Mesodermal cell (in vitro differentiated cells): Measurements from ENCODE around the gene HSPD1. TPM values are rescaled to one million over a fixed set of nuclear protein-coding genes. Genes with fewer than 3 reads are reported as not detected.

Experiments used
- H3K27ac ChIP-seq: 2 replicates; pipeline ENCODE4 v1.7.0; 2013; ENCODE audit warnings: mild to moderate bottlenecking, low read depth, low read length, moderate library complexity; ENCODE audit not compliant: severe bottlenecking
- H3K36me3 ChIP-seq: 2 replicates; pipeline ENCODE4 v1.7.1; 2013; ENCODE audit warnings: mild to moderate bottlenecking, low read length, moderate library complexity; ENCODE audit not compliant: control insufficient read depth, insufficient read depth
- H3K4me1 ChIP-seq: one replicate; pipeline ENCODE4 v1.7.1; 2013; ENCODE audit warnings: mild to moderate bottlenecking, low read length; ENCODE audit not compliant: insufficient read depth, control insufficient read depth, poor library complexity, severe bottlenecking
- H3K4me3 ChIP-seq: 2 replicates; pipeline ENCODE4 v1.7.0; 2013; ENCODE audit warnings: low read length, control low read depth, mild to moderate bottlenecking; ENCODE audit not compliant: insufficient read depth, poor library complexity, severe bottlenecking; ENCODE audit errors: extremely low read depth
- H3K9me3 ChIP-seq: 2 replicates; pipeline ENCODE4 v1.7.1; 2013; ENCODE audit warnings: mild to moderate bottlenecking, low read length, moderate library complexity; ENCODE audit not compliant: control insufficient read depth
- WGBS, 2 experiments: methylation state at CpG; one replicate each; pipeline ENCODE4 v1.1.5; 2013; ENCODE audit warnings: missing lambda C conversion rate in 2 of 2; ENCODE audit not compliant: insufficient coverage in 2 of 2; 5-methylcytosine and 5-hydroxymethylcytosine counted together
- polyA plus RNA-seq, 2 experiments: library from polyadenylated mRNA; stranded (reverse); fragments of 50-300 nt; gene quantifications; one replicate each; pipeline ENCODE4 v1.2.3, GENCODE V29; 2013

HSPD1 gene
- 336 TPM for polyA plus RNA-seq (2013, experiment 1 of 2)
- polyA plus RNA-seq (2013, experiment 2 of 2), result 357 TPM

DNA sequence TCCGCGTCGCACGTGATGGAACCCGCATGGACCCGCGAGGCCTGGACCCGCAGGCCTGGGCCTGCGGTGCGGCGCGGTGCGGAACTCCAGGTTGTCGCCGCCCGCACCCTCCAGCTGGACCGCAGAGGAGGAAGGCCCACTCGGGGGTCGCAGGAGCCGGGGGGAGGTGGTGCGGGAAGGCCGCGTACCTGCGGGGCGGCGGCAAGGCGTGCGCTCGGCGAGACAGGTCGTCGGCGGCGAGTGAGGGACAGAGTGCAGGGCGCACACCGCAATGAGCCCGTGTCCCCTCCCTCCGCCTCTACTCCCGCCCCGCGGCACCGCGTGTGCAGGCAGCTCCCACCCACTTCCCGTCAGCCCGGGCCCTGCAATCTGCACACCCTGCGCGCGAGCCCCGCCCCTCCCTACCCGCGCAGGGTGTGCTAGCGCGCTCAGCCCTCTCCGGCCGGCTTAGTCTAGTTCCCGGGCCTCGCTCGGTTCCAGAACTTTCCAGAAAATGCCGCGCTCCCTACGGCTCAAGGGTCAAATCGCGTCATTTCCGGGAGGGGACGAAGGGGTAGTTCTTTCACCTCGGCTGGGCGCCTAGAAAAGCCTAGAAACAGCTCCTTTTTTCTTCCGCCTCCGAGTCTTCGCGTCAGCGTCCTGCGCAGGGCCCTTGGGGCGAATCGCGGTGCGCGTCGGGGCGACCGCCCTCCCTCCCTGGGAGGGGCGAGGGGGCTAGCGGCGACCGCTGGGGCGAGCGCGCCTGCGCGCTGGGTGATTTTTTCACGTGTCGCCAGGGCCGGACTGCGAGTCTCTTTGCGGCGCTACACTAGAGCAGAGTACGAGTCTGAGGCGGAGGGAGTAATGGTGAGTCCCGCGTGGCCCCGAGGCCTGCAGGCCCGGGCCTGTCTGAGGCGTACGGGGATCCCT lies at the start of gene HSPD1, which contains the start of gene HSPE1:
TSS of gene HSPD1 (minus strand) at position 247 of the 909 bp plus-strand sequence. CDS start 992 bp downstream, outside the sequence.
TSS of gene HSPE1 (plus strand) at position 786 of the 909 bp plus-strand sequence. CDS start at position 844, 58 bp downstream.
- peaks cover 19% of the 10 kb centered on the region for H3K4me1 ChIP-seq
- peak within 1 kb of the TSS; percentile 100 for H3K27ac ChIP-seq
- H3K4me3 ChIP-seq, result peak within 1 kb of the TSS; percentile 89
- no peaks in the 10 kb centered on the region for H3K9me3 ChIP-seq
- WGBS, 2 experiments, result 0% methylated on average over 71 to 75 of the region's 104 CpGs
- H3K36me3 ChIP-seq, result peaks cover 66% of the 10 kb centered on the region

DNA sequence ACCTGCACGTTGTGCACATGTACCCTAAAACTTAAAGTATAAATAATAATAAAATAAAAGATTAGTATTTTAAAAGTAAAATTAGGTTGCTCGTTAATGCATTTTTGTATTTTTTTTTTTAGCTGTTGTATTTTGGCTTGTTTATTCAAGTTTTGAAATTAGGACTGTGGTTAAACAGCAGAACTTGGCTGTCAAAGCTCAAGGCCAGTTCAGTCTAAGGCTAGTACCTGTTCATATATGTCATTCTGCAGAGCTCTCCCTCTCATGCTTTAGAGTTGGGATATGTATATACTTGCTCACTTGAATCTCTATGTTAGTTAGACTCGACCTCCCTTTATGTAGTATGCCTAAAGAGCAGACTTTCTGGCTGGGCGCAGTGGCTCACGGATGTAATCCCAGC lies 48.9 kb upstream of the HSPD1 start:
- Histone ChIP-seq H3K4me3 (no peak overlapping the region), H3K27ac (no peak overlapping the region), H3K4me1 (no peaks in the 10 kb centered on the region), H3K9me3 (no peaks in the 10 kb centered on the region), H3K36me3 (peaks cover 65% of the 10 kb centered on the region)
- 87 to 94% methylated on average over 3 of the region's 5 CpGs for WGBS, 2 experiments

DNA sequence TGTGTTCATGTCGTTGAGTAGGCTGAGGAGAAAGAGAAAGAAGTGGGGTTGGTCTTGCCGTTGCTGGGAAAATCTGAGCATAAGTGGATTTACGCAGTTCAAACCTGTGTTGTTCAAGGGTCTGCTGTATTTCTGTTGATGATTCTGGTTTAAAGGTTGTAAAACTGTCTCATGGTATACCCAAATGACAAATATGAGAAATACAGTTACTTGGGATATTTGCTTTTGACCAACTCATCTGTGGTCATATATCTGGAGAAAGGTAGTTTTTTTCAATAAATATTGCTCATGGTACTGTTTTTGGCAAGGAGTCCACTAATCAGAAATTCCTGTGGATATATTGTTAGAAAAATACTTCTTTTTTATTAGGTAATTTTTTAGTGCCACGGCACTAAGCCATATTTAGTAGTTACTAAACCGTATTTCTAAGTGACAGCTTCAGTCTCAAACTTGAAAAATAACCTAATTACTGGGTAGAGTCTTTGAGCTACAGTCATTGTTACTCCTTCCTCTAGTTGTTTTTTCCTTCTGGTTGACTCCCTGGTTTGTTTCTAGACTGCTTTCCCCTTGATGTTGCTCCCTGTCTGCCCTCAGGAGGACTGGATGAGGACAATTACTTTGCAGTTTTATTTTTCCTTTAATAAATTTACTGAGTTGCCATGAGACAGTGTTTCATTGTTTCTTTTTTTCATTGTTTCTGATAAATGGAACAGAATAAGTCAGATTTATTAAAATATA lies 47.7 kb upstream of the HSPD1 start:
- no peak overlapping the region for H3K4me3 ChIP-seq
- H3K4me1 ChIP-seq, result no peaks in the 10 kb centered on the region
- H3K36me3 ChIP-seq, result peaks cover 70% of the 10 kb centered on the region
- H3K9me3 ChIP-seq, result no peaks in the 10 kb centered on the region
- H3K27ac ChIP-seq, result no peak overlapping the region
- 96 to 98% methylated on average over 4 of the region's 5 CpGs for WGBS, 2 experiments

DNA sequence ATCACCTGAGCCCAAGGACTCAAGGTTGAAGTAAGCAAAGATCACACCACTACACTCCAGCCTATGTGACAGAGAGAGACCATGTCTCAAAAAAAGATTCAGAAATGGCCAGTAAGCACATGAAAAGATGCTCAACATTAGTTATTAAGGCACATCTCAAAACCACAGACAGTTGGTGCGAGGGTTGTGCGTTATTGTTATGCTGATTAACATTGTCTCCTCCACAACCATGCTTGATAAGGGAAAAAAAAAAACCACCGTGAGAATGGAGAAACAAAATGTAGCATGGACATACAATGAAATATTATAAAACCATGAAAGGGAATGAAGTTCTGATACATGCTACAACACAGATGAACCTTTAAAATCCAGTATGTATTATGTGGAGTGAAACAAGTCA lies 43.6 kb upstream of the HSPD1 start:
- 100% methylated on average over 2 of the region's 3 CpGs; no CpG with 5 or more reads in 1 of the 2 experiments for WGBS, 2 experiments
- peaks cover 69% of the 10 kb centered on the region for H3K36me3 ChIP-seq

DNA sequence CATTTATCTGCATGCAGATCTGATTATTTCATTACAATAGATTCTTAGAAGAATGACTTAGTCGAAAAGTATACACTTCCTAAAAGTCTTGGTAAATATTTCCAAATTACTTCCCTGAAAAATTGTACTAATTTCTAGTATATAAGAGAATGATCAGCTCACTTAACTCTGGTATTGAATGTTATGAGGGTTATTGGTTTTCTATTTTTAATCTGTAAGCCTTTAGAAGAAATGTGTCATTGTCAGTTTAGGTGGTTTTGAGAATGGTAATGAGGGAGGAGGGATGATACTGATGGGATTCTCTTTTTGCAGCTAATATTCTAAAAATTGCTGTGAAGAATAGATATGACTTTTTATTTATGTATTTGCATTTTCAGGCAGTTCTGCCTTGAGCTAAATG lies 40.1 kb upstream of the HSPD1 start:
- Histone ChIP-seq H3K27ac (no peak overlapping the region), H3K36me3 (peaks cover 87% of the 10 kb centered on the region), H3K4me3 (no peak overlapping the region), H3K9me3 (no peaks in the 10 kb centered on the region), H3K4me1 (no peaks in the 10 kb centered on the region)
- WGBS, 2 experiments, result no CpG with 5 or more reads among the region's 1 CpG

More for the DNA sequence above, 43.6 kb upstream of the HSPD1 start:
- Histone ChIP-seq H3K27ac (no peak overlapping the region), H3K9me3 (no peaks in the 10 kb centered on the region), H3K4me1 (no peaks in the 10 kb centered on the region), H3K4me3 (no peak overlapping the region)

DNA sequence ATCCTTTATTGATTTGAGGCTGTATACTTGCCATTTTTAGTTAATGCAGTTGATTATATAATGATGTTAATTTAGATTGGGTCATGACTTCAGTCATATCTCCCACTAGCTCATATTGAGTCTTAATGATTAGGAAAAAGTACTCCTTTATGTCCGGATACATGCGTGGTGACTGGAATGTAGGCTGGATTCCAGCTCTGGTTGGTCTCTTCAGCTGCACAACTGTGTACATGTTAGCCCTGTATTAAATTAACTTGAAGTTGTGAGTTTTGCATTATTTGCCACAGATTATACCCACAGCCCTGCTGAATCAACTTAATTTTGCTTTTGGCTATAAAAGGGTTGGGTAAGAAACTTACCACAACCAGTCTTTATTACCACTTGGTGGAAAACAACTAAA lies 38.8 kb upstream of the HSPD1 start:
- H3K4me3 ChIP-seq, result no peak overlapping the region
- peaks cover 3% of the 10 kb centered on the region for H3K4me1 ChIP-seq
- no peaks in the 10 kb centered on the region for H3K9me3 ChIP-seq
- 80% methylated on average over 2 of the region's 2 CpGs; no CpG with 5 or more reads in 1 of the 2 experiments for WGBS, 2 experiments
- peaks cover 78% of the 10 kb centered on the region for H3K36me3 ChIP-seq
- H3K27ac ChIP-seq, result no peak overlapping the region

DNA sequence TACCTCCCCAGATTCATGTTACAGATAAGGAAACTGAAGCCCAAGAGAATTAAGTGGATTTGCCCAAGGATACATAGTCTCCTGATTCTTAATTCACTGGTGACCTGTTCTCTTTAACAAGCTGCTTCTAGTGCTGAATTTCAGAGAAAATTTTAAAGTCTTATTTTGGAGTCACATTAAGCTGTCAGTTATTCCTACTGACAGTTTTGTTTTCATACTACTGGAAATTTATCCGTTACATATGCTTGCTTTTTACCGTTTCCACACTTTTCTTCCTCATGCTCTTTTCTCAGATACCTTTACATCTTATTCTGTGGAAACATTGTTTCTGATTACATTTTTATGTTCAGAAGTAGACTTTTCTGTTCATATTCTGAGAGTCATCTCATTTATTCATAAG lies 17.5 kb upstream of the HSPD1 start:
- H3K9me3 ChIP-seq, result no peaks in the 10 kb centered on the region
- peak overlapping the region; percentile 80 for H3K4me3 ChIP-seq
- 80 to 88% methylated on average over 1 of the region's 2 CpGs for WGBS, 2 experiments
- no peak overlapping the region for H3K27ac ChIP-seq
- peaks cover 11% of the 10 kb centered on the region for H3K4me1 ChIP-seq
- H3K36me3 ChIP-seq, result peaks cover 25% of the 10 kb centered on the region

DNA sequence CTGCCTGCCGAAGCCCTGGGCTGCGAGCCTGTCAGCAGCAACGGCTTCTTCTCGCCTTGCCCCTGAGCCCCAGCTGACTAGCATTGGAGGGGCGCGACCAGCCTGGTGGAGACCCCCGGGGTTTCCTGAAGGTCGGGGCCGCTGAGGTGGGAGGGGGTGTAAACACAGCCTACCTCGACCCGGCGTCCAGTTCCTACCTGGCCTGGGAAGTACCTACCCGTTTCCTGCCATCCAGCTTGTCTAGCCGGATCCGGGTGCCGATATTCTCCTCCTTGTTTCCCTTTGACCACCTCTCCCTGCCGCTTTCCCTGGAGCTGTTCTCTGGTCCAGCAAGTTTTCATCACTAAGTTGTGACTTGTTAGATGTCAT lies 16.7 kb upstream of the HSPD1 start:
- Histone ChIP-seq H3K4me3 (peak overlapping the region; percentile 80), H3K36me3 (peaks cover 18% of the 10 kb centered on the region), H3K27ac (peak overlapping the region; percentile 36), H3K9me3 (no peaks in the 10 kb centered on the region), H3K4me1 (peaks cover 11% of the 10 kb centered on the region)
- 0% methylated on average over 9 to 11 of the region's 17 CpGs for WGBS, 2 experiments

DNA sequence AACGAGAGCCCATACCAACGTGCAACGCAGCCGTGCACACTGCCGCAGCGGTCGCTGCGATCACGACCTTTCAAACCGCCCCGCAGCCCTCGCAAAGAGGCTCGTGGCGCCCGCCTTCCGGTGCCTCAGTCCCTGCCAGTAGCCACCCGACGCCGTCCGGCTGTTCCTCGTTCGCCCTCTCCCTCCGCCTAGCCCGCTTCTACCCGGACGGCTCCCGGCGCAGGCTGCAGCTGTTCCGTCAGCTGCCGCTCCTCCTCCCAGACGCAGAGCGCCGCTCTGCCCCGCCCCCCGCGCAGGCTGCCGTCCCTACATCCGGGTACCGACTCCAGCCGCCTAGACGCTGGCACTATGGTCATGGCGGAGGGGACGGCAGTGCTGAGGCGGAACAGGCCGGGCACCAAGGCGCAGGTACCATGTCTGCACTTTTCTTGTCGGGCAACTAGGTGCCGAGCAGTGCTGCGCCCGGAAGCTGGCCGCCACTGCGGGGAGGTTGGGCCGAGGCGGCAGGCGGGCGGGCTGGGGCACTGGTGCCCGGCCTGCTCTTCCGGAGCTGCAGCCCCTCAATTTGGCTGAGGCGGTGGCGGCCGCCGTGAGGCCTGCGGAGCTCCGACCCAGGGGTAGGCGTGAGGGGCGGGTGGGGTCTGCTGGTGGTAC lies 16.2 kb upstream of the HSPD1 start, which contains the start of gene MOB4:
TSS of gene MOB4 (plus strand) at position 328 of the 654 bp plus-strand sequence. CDS start at position 349, 21 bp downstream.
- Histone ChIP-seq H3K4me1 (peaks cover 11% of the 10 kb centered on the region), H3K27ac (peak within 1 kb of the TSS; percentile 94), H3K4me3 (peak within 1 kb of the TSS; percentile 80), H3K36me3 (peaks cover 18% of the 10 kb centered on the region), H3K9me3 (no peaks in the 10 kb centered on the region)
- 0 to 1% methylated on average over 58 to 66 of the region's 66 CpGs for WGBS, 2 experiments

DNA sequence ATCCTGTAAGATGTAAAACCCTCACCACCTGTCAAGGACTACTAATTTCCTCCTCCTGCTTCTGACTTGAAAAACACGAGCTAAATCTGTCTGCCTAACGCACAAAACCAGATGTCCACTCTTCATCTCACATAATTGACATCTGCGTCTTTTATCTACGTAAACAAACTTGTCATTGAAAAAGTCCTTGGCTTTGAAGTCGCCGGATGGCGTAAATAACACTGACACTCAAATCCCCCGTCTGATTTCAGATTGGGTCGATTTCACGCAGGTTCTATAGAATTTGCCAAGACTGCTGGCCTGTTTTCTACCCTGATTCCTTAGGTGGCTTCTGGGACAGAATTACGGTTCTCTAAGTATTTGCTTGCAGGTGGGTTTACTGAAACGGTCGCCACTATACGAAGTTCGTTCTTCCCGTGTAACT lies 15.7 kb upstream of the HSPD1 start:
- peaks cover 14% of the 10 kb centered on the region for H3K36me3 ChIP-seq
- 22 to 25% methylated on average over 16 of the region's 16 CpGs for WGBS, 2 experiments
- H3K9me3 ChIP-seq, result no peaks in the 10 kb centered on the region
- H3K4me1 ChIP-seq, result peaks cover 11% of the 10 kb centered on the region
- H3K4me3 ChIP-seq, result peak overlapping the region; percentile 80
- peak overlapping the region; percentile 94 for H3K27ac ChIP-seq
